Inflammatory macrophage treated with lipopolysaccharide for 1 hour (primary cell): ENCODE measurements around the gene PLA2G4F.
A peak's percentile ranks its signal among the peaks of the same experiment; 100 is the strongest.

Source experiments
- DNase-seq, 2 donors: peaks; one replicate each; pipeline ENCODE4 v3.0.0-alpha.2; 2020 to 2022

Gene PLA2G4F

GRCh38 chr15:42146551-42147430 lies 9.6 kb downstream of the PLA2G4F start:
- no peak for DNase-seq

DNA sequence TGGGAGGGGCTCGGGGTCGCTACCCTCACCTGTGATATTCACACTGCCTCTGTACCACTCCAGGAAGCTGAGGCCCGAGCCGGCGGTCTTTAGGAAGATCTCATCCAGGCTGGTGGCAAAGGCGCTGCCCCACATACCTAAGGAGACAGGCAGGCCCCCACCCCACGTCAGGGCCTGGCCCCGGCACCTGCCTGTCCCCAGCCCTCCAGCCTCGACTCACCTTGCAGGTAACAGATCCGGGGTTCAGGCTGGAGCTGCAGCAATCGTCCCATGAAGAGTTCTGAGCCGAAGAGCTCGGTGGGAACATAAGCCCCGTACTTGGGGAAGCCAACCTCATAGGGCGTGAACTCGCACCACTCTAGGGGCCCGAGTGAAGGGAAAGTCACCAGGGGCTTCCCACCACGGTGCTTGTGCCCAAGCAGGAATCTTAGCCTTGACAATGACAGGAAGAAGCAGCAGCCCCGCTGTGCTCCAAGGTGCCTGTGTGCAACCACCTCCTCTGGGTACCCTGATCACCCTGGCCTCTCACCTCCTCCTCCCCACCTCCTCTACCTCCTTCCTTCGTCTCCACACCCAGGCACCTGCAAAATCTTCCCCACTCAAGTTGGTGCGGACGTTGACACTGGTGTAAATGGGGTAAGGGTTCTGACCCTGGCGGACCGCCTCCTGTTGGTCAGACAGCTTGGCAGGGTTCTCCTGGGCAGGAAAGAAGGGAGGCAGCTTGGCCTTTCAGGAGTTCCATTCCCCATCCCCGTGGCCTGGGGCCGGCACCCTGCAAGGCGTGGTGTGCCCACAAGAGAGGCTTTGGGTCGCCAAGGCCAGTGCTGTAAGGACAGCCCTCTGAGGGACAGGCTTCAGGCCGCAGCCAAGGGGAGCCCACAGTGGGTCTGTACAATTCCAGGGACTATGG lies 10.6 kb downstream of the PLA2G4F start:
- no peak for DNase-seq

DNA sequence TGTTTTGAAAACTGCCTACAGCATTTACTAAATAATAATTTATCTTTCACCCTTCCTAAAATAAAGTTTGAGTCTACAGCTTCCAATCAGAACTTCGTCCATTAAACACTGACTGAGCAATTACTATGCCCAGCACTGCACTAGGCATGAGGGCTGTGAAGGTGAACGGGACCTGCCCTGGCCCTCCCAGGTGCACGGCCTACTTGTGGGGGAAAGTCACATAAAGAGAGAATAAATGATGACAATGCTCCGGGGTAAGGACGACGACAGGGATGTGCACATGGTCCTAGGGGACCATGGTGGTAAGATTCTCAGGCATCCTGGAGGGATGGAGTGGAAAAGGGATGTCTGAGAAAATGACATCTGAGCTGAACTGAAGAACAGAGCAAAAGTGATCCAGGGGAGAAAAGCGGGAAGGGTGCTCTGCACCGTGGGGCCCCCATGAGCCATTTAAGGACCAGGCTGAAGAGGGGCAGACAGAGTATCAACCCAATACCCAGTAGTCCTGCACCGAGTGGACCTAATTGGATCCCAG lies 11.5 kb downstream of the PLA2G4F start:
- no peak for DNase-seq

DNA sequence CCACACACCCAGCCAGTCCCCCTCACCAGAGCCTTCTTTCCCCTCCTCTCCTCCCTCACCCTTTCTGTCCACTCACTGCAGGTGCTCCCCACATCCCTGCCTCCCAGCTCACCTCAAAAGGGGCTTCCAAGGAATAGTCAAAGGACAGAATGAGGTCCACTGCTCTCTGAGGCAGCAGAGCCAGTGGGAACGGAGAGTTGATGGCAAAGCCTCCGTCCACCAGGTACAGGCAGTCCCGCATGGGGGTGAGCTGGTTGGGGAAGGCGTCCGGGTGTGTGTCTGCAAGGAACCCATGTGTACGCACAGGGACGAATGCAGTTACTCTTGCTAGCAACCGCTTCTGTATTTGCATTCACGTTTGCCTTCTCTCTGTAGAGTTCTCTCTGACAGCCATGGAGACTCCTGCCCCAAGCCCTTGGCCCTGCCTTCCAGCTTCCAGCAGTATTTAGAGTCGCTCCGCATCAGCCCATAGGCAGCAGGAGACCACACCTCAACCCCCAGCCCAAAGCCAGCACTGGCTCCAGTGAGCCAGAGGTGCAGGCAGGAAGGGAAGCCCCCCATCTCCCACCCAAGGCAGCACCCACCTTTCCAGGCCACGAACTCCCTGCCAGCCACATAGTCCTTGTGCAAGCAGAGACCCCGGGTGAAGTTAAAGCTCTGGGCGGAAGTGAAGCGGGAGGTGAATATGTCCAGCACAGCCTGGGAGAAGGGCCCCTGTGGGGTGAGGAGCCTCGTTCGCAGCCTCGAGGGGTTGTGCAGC lies 12.4 kb downstream of the PLA2G4F start:
- no peak for DNase-seq

GRCh38 chr15:42143356-42143755 lies 13.1 kb downstream of the PLA2G4F start:
- no peak for DNase-seq

DNA sequence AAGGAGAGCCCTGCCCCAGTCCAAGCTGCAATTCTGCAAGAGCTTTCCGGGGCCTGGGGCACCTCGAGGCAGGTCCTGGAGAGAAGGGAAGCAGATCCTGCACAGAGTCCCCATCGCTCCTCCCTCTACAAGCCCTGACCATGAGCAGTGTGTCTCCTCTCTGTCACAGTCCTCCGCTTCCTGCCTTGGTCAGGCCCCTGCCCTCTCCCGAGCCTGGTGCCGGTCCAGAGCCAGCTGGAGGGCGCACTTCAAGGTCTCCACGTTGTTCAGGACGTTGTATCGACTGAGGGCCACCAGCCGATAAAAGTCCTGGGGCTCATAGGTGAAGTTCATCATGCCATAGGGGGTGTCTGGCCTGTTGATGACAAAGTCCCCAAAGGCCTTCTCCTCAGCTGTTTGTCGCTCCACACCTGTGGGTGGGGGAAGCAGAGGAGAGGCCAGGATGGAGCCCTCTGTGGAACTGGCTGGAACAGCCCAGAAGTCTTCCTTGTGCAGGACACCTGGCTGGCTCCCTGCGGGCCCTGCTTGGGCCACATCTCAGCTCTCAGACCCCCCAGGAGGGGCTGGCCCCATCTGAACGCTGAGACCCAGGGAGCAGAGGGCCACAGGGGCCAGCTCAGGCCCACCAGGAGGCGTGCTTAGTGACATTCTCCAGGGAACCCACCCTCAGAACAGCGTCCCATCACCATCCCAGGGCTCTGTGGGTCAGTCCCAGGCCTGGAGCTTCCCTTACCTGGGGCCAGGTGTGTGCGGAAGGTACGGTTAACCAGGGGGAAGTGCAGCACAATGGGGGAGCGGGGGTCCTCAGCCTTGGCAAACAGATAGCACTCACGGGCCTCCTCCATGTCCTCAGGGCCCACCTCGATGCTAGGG lies 14.4 kb downstream of the PLA2G4F start:
- DNase-seq = no peak

DNA sequence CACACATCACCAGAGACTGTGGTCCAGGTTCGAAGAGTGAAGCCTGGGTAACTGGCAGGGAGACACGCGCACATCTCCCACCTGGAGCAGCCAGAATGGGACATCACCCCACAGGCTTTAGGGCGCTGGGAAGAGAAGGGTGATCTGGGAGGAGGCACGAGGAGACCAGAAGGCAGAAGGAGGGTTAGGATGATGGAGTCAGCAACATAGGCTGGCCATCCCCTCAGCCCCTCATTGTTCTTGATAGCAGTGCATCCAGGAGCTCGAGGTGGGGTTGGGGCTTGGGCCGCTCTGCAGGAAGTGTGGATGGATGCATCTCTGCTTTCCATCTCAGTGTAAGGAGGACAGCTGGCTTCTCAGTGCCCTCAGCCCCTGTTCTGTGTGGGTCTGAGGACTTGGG lies 15.2 kb downstream of the PLA2G4F start:
- no peak for DNase-seq

DNA sequence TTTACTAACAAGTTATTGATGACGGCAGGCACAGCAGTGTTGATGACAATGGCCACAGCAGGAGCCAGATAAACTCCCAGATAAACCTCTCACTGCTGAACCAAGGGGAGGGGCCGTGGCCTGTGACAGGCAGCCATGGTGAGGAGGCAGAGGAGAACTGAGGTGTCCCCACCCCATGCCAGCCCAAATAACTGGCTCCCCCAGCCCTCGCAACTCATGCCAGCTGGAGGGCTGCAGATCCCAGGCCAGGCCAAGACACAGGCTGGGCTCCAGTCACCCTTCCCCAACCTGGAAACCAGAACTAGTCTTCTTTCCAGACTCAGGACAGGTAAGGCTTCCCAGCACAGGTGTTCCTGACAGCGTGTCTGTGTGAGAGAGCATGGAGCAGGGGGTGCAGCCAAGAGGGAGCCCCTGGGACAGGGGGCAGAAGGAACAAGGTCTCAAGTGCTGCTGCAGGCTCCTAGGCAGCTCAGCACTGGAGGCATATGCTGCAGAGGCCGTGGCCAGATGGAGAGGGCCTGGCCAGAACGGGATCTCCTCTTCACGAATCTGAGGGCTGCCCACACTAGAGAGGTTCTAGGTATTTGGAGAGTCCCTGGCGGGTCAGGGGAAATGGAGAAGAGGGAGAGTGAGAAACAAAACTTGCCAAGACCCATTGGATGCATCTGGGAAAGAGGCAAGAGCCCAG lies 15.9 kb downstream of the PLA2G4F start:
- DNase-seq = no peak

- DNase-seq = peak in 1 of 2 donors; percentile 18
These were observed 16.8 kb downstream of the PLA2G4F start for GRCh38 chr15:42139596-42139995.

DNA sequence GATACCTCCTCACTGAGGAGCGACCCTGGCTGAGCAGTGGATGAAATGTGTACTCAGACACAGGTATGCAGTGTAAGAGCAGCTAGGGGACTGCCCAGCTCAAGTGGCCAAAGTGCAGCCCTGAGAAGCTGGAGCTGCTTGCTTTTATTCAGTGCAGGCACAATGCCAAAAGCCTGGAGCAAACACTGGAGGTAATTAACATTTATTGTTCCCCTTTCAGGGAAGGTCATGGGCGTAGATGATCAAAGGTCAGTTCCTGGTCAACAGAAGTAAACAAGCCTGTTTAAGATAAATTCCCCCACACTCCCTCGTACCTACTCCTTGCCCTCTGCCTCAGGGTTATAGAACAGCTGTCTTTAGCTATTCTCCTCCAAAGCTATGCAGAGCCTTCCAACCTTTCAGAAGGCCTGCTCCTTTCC lies 17.5 kb downstream of the PLA2G4F start:
- peak; percentile 20 to 27 for DNase-seq

GRCh38 chr15:42138411-42138810 lies 18.0 kb downstream of the PLA2G4F start:
- no peak for DNase-seq

DNA sequence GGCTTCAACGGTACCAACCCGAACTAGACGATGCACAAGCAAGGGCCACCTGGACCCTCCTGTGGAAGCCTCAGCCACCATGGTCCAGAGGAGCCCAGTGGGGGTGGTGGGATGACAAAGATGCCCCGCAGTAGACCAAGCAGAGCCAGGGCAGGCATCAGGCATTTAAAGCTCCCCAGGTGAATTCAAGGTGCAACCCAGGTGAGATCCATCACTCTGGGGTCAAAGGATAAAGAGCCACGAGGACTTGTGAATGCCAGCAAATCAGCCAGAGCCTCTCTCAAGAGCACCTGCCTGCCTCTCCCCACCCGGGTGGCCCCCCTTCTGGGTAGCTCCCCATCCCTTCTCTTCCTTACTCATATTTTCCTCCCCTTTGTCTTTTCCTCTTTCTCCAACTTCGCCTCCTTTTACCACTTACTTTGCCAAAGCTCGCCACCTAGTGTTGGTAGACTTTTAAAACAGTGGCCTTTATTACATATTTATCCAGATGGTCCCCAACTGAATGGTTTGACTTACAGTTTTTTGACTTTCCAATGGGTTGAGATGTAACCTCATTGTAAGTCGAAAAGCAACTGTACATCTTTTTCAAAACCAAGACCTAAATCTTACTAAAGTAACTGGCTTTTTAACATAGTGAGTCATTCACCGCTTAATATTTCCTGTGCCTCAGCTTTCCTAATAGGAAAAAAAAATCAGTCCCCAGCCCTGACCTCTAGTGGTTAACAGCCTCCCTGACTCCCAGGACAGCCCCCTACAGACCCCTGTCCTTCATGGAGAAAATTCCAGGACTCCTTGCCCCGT lies 18.8 kb downstream of the PLA2G4F start:
- DNase-seq = peak; percentile 32 to 75

- no peak for DNase-seq
These were observed 19.9 kb downstream of the PLA2G4F start for GRCh38 chr15:42136513-42136912.

DNA sequence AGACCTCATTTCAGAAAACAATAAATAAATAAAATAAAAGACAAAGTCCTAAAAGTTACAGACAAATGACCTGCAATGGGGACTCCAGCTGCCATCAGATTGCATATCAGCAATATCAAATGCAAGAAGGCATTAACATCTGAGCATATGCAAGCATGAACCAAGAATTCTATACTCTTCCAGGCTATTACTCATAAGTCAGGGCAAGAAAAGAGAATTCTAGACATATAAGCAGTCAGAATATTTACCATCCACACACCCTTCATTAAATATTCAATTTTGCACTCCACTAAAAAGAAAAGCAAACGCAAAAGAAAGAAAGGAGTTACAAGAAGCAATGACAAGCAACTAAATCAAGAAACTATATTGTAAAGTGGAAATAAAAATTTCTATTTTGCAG lies 21.1 kb downstream of the PLA2G4F start:
- DNase-seq = no peak

DNA sequence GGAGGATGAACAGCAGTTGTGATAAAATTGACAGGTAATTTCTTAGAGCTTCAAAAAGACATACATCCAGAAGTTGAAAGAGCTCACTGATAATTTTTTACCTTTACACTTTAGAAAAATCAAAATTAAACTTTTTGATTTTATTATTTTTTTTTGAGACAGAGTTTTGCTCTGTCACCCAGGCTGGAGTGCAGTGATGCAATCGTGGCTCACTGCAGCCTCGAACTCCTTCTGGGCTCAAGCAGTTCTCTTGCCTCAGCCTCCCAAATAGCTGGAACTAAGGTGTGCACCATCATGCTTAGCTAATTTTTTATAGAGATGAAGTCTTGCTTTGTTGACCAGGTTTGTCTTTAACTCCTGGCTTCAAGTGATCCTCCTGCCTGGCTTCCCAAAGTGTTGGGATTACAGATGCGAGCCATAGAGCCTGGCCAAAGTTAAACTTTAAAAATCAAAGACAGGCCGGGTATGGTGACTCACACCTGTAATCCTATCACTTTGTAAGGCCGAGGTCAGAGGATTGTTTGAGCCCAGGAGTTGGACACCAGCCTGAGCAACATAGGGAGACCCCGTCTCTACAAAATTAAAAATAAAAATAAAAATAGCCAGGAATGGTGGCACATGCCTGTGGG lies 21.7 kb downstream of the PLA2G4F start:
- no peak for DNase-seq

GRCh38 chr15:42133886-42134502 lies 22.4 kb downstream of the PLA2G4F start:
- DNase-seq = peak; percentile 24 to 78

DNA sequence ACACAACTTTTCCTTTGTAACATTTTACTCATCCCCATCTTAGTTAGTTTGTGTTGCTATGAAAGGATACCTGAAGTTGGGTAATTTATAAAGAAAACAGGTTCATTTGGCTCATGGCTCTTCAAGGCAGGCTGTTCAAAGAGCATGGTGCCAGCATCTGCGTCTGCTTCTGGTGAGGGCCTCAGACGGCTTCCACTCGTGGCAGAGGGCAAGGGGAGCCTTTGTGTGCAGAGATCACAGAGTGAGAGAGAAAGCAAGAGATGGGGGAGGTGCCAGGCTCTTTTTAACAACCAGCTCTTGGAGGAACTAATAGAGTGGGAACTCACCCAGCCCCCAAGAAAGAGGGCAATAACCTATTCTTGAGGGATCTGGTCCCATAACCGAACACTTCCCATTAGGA lies 23.1 kb downstream of the PLA2G4F start:
- DNase-seq = no peak

- no peak for DNase-seq
These were observed 24.3 kb downstream of the PLA2G4F start for GRCh38 chr15:42131826-42132806.
